Naive B cell (primary cell): ENCODE measurements around the gene FCER2. TPM values are rescaled to one million over a fixed set of nuclear protein-coding genes. Genes with fewer than 3 reads are reported as not detected.

ENCODE experiments used
- ATAC-seq, 2 donors: fragments of 150-1000 bp; cut with Tn5 transposase; 2 replicates each; pipeline ENCODE4 v1.10.0; 2021; ENCODE audit warnings: low read depth in 2 of 2, mild to moderate bottlenecking in 2 of 2, moderate library complexity in 2 of 2
- DNase-seq: peaks from one replicate; pipeline ENCODE4 v3.0.0; 2022
- H3K27ac Mint-ChIP-seq, 6 donors: one replicate each; pipeline ENCODE4 v1.8.0; 2020 to 2022; ENCODE audit warnings: mild to moderate bottlenecking in 6 of 6, mixed read lengths in 6 of 6, moderate library complexity in 5 of 6, inconsistent platforms in 2 of 6
- H3K27me3 Mint-ChIP-seq, 3 donors: one replicate each; pipeline ENCODE4 v1.8.0; 2021 to 2022; ENCODE audit warnings: mixed read lengths in 3 of 3, mild to moderate bottlenecking in 1 of 3
- H3K36me3 Mint-ChIP-seq, 2 donors: one replicate each; pipeline ENCODE4 v1.8.0; 2020 to 2022; ENCODE audit warnings: mixed read lengths in 2 of 2, inconsistent platforms in 1 of 2, mild to moderate bottlenecking in 1 of 2
- H3K4me1 Mint-ChIP-seq, 3 donors: one replicate each; pipeline ENCODE4 v1.8.0; 2020 to 2022; ENCODE audit warnings: mixed read lengths in 3 of 3, inconsistent platforms in 1 of 3, mild to moderate bottlenecking in 1 of 3, moderate library complexity in 1 of 3
- H3K4me3 Mint-ChIP-seq, 8 donors: one replicate each; pipeline ENCODE4 v1.8.0; 2020 to 2022; ENCODE audit warnings: mild to moderate bottlenecking in 8 of 8, mixed read lengths in 8 of 8, moderate library complexity in 8 of 8, inconsistent platforms in 2 of 8
- H3K9me3 Mint-ChIP-seq, 7 donors: one replicate each; pipeline ENCODE4 v1.8.0; 2020 to 2022; ENCODE audit warnings: mixed read lengths in 7 of 7, mild to moderate bottlenecking in 5 of 7, inconsistent platforms in 2 of 7, moderate library complexity in 1 of 7
- polyA plus RNA-seq, 6 donors: library from polyadenylated mRNA; unstranded; fragments of 300-500 nt; fragmentation: Illumina TruSeq; gene quantifications; one replicate each; pipeline ENCODE4 v1.2.3, GENCODE V29; 2021; ENCODE audit warnings: low read depth in 6 of 6

FCER2 gene
- polyA plus RNA-seq, 6 donors from 2014 or later, result 613 to 938 (median 691) TPM

GRCh38 chr19:7661744-7662538, 40.0 kb downstream of the FCER2 start:
- Mint-ChIP-seq H3K27ac (no peak overlapping the region), H3K27me3 (peaks cover 7 to 12% (median 8%) of the 10 kb centered on the region in 3 donors), H3K9me3 (no peaks in the 10 kb centered on the region), H3K4me1 (peaks cover 4 to 13% (median 12%) of the 10 kb centered on the region in 3 donors), H3K4me3 (no peak overlapping the region), H3K36me3 (no peaks in the 10 kb centered on the region)
- ATAC-seq, result no peak
- DNase-seq, result no peak

GRCh38 chr19:7658219-7658686, 43.7 kb downstream of the FCER2 start:
- peaks cover 0 to 5% (median 0%) of the 10 kb centered on the region in 3 donors for H3K27me3 Mint-ChIP-seq
- H3K4me1 Mint-ChIP-seq, result peaks cover 4 to 15% (median 12%) of the 10 kb centered on the region in 3 donors
- DNase-seq (peak; percentile 81), ATAC-seq (peak; percentile 100)
- peak overlapping the region; percentile 51 to 97 (median 85) for H3K27ac Mint-ChIP-seq
- peak overlapping the region; percentile 60 to 87 (median 78) for H3K4me3 Mint-ChIP-seq
- no peaks in the 10 kb centered on the region for H3K9me3 Mint-ChIP-seq
- H3K36me3 Mint-ChIP-seq, result no peaks in the 10 kb centered on the region

- Mint-ChIP-seq H3K4me3 (peak overlapping the region in 1 of 8 donors; percentile 41), H3K36me3 (no peaks in the 10 kb centered on the region), H3K9me3 (no peaks in the 10 kb centered on the region), H3K27ac (peak overlapping the region in 2 of 6 donors; percentile 86 to 87), H3K27me3 (peaks cover 0 to 8% (median 5%) of the 10 kb centered on the region in 3 donors), H3K4me1 (peaks cover 12 to 22% (median 21%) of the 10 kb centered on the region in 3 donors)
- no peak for ATAC-seq
- no peak for DNase-seq
Measured at GRCh38 chr19:7657131-7657751, 44.7 kb downstream of the FCER2 start.

GRCh38 chr19:7655581-7655980, 46.4 kb downstream of the FCER2 start:
- Mint-ChIP-seq H3K27ac (peak overlapping the region in 2 of 6 donors; percentile 53 to 79), H3K36me3 (no peaks in the 10 kb centered on the region), H3K4me3 (peak overlapping the region in 2 of 8 donors; percentile 12 to 37), H3K27me3 (peaks cover 0 to 10% (median 5%) of the 10 kb centered on the region in 3 donors), H3K9me3 (no peaks in the 10 kb centered on the region), H3K4me1 (peaks cover 14 to 27% (median 25%) of the 10 kb centered on the region in 3 donors)
- ATAC-seq (no peak), DNase-seq (no peak)

- H3K4me1 Mint-ChIP-seq, result peaks cover 14 to 27% (median 25%) of the 10 kb centered on the region in 3 donors
- no peaks in the 10 kb centered on the region for H3K36me3 Mint-ChIP-seq
- DNase-seq (no peak), ATAC-seq (no peak)
- no peaks in the 10 kb centered on the region for H3K9me3 Mint-ChIP-seq
- H3K4me3 Mint-ChIP-seq, result no peak overlapping the region
- peaks cover 0 to 10% (median 5%) of the 10 kb centered on the region in 3 donors for H3K27me3 Mint-ChIP-seq
- H3K27ac Mint-ChIP-seq, result no peak overlapping the region
Measured at GRCh38 chr19:7654401-7654800, 47.5 kb downstream of the FCER2 start.

GRCh38 chr19:7652061-7652641, 49.8 kb downstream of the FCER2 start:
- peak; percentile 74 for DNase-seq
- peaks cover 10 to 15% (median 14%) of the 10 kb centered on the region in 3 donors for H3K4me1 Mint-ChIP-seq
- H3K9me3 Mint-ChIP-seq, result no peaks in the 10 kb centered on the region
- peak overlapping the region; percentile 59 to 92 (median 85) for H3K4me3 Mint-ChIP-seq
- peak; percentile 90 to 93 for ATAC-seq
- peak overlapping the region in 3 of 6 donors; percentile 44 to 94 (median 90) for H3K27ac Mint-ChIP-seq
- peaks cover 0 to 10% (median 0%) of the 10 kb centered on the region in 3 donors for H3K27me3 Mint-ChIP-seq
- H3K36me3 Mint-ChIP-seq, result no peaks in the 10 kb centered on the region

- Mint-ChIP-seq H3K27ac (peak overlapping the region in 1 of 6 donors; percentile 71), H3K9me3 (no peaks in the 10 kb centered on the region), H3K36me3 (peaks cover 0 to 10% of the 10 kb centered on the region in 2 donors), H3K4me1 (peaks cover 13 to 16% (median 14%) of the 10 kb centered on the region in 3 donors), H3K4me3 (peak overlapping the region in 1 of 8 donors; percentile 70), H3K27me3 (peaks cover 0 to 10% (median 0%) of the 10 kb centered on the region in 3 donors)
- ATAC-seq, result no peak
- DNase-seq, result no peak
Measured at GRCh38 chr19:7650148-7650547, 51.8 kb downstream of the FCER2 start.

- no peak for DNase-seq
Measured at GRCh38 chr19:7648265-7649014, 53.5 kb downstream of the FCER2 start.

GRCh38 chr19:7647156-7647555, 54.8 kb downstream of the FCER2 start:
- peaks cover 0 to 1% (median 0%) of the 10 kb centered on the region in 3 donors for H3K27me3 Mint-ChIP-seq
- H3K36me3 Mint-ChIP-seq, result peaks cover 0 to 10% of the 10 kb centered on the region in 2 donors
- H3K4me3 Mint-ChIP-seq, result no peak overlapping the region
- DNase-seq, result no peak
- H3K9me3 Mint-ChIP-seq, result no peaks in the 10 kb centered on the region
- H3K4me1 Mint-ChIP-seq, result peaks cover 8 to 11% (median 9%) of the 10 kb centered on the region in 3 donors
- no peak for ATAC-seq
- no peak overlapping the region for H3K27ac Mint-ChIP-seq

More at GRCh38 chr19:7648265-7649014, 53.5 kb downstream of the FCER2 start:
- Mint-ChIP-seq H3K27me3 (peaks cover 0 to 10% (median 0%) of the 10 kb centered on the region in 3 donors), H3K4me1 (peaks cover 14 to 20% (median 19%) of the 10 kb centered on the region in 3 donors), H3K27ac (no peak overlapping the region), H3K4me3 (no peak overlapping the region), H3K36me3 (peaks cover 0 to 10% of the 10 kb centered on the region in 2 donors), H3K9me3 (no peaks in the 10 kb centered on the region)
- no peak for ATAC-seq

- Mint-ChIP-seq H3K9me3 (no peaks in the 10 kb centered on the region), H3K36me3 (peaks cover 0 to 10% of the 10 kb centered on the region in 2 donors), H3K4me3 (no peak overlapping the region), H3K27ac (peak overlapping the region in 1 of 6 donors; percentile 79), H3K27me3 (no peaks in the 10 kb centered on the region), H3K4me1 (peaks cover 2 to 9% (median 7%) of the 10 kb centered on the region in 3 donors)
- ATAC-seq (no peak), DNase-seq (no peak)
Measured at GRCh38 chr19:7646426-7646700, 55.6 kb downstream of the FCER2 start.

GRCh38 chr19:7645656-7646425, 56.1 kb downstream of the FCER2 start:
- Mint-ChIP-seq H3K9me3 (no peaks in the 10 kb centered on the region), H3K27me3 (no peaks in the 10 kb centered on the region), H3K27ac (peak overlapping the region in 1 of 6 donors; percentile 30), H3K36me3 (peaks cover 0 to 10% of the 10 kb centered on the region in 2 donors), H3K4me1 (peaks cover 2 to 9% (median 7%) of the 10 kb centered on the region in 3 donors), H3K4me3 (peak overlapping the region in 1 of 8 donors; percentile 44)
- DNase-seq (no peak), ATAC-seq (no peak)

- Mint-ChIP-seq H3K4me3 (peak overlapping the region in 1 of 8 donors; percentile 75), H3K27ac (peak overlapping the region in 1 of 6 donors; percentile 83), H3K27me3 (no peaks in the 10 kb centered on the region), H3K4me1 (peaks cover 6 to 11% (median 11%) of the 10 kb centered on the region in 3 donors), H3K36me3 (peaks cover 0 to 11% of the 10 kb centered on the region in 2 donors), H3K9me3 (no peaks in the 10 kb centered on the region)
- DNase-seq, result no peak
- no peak for ATAC-seq
Measured at GRCh38 chr19:7645163-7645562, 56.8 kb downstream of the FCER2 start.
